Endometrium (tissue), 2 donors: ENCODE measurements around the gene COL26A1.
"Not testable (repeated sequence)": the region's sequence is repeated elsewhere in the genome, so short reads cannot be mapped to it uniquely, and the experiment has no call there.

Experiments
- FAIRE-seq: peaks from 2 replicates; lab custom pipeline; 2012; peaks lifted over from hg19 to GRCh38; lab: Jason Lieb, UNC
- donor health status: control.
- donor health status: control.

COL26A1 gene

GRCh38 chr7:101442426-101443070 is 79.9 kb downstream of the COL26A1 start:
- FAIRE-seq = no peak

GRCh38 chr7:101450064-101450463 is 87.4 kb downstream of the COL26A1 start:
- no peak for FAIRE-seq

- FAIRE-seq = no peak
Measured at GRCh38 chr7:101453617-101454016, 90.9 kb downstream of the COL26A1 start.

- no peak for FAIRE-seq
Measured at GRCh38 chr7:101457001-101457750, 94.5 kb downstream of the COL26A1 start.

- FAIRE-seq = no peak
Measured at GRCh38 chr7:101465131-101465530, 102.5 kb downstream of the COL26A1 start.

GRCh38 chr7:101465576-101466196 is 103.0 kb downstream of the COL26A1 start:
- FAIRE-seq = no peak

- no peak for FAIRE-seq
Measured at GRCh38 chr7:101466871-101467270, 104.2 kb downstream of the COL26A1 start.

GRCh38 chr7:101468546-101469275 is 106.0 kb downstream of the COL26A1 start:
- no peak for FAIRE-seq

- no peak for FAIRE-seq
Measured at GRCh38 chr7:101470668-101471487, 108.2 kb downstream of the COL26A1 start.

- FAIRE-seq = no peak
Measured at GRCh38 chr7:101474178-101474577, 111.5 kb downstream of the COL26A1 start.

- FAIRE-seq = not testable (repeated sequence)
Measured at GRCh38 chr7:101475691-101476090, 113.0 kb downstream of the COL26A1 start.

GRCh38 chr7:101479217-101479616 is 116.5 kb downstream of the COL26A1 start:
- FAIRE-seq = no peak

GRCh38 chr7:101486056-101486432 is 123.4 kb downstream of the COL26A1 start:
- FAIRE-seq = not testable (repeated sequence)

GRCh38 chr7:101486433-101487104 is 123.9 kb downstream of the COL26A1 start:
- no peak for FAIRE-seq

GRCh38 chr7:101487105-101487458 is 124.4 kb downstream of the COL26A1 start:
- no peak for FAIRE-seq

- no peak for FAIRE-seq
Measured at GRCh38 chr7:101487753-101488152, 125.1 kb downstream of the COL26A1 start.

GRCh38 chr7:101488826-101489572 is 126.3 kb downstream of the COL26A1 start:
- FAIRE-seq = peak; percentile 35

- FAIRE-seq = not testable (repeated sequence)
Measured at GRCh38 chr7:101490439-101490838, 127.8 kb downstream of the COL26A1 start.

- FAIRE-seq = not testable (repeated sequence)
Measured at GRCh38 chr7:101491442-101491841, 128.8 kb downstream of the COL26A1 start.

- FAIRE-seq = no peak
Measured at GRCh38 chr7:101494602-101495329, 132.1 kb downstream of the COL26A1 start.
